GM12864 (cell line): ENCODE data around the gene FAM193A.

Experiments used
- DNase-seq: peaks from one replicate; pipeline ENCODE4 v3.0.0-alpha.2; 2011; ENCODE audit warnings: low read depth
- H3K4me3 ChIP-seq: 2 replicates; pipeline ENCODE4 v1.5.1; 2011; ENCODE audit warnings: mild to moderate bottlenecking, low read depth, low read length, control low read depth
- CTCF ChIP-seq: IDR thresholded peaks from 2 replicates; pipeline ENCODE4 v1.5.1; 2011; ENCODE audit warnings: low read depth, mild to moderate bottlenecking, moderate library complexity, low read length, control low read depth, inconsistent platforms; ENCODE audit errors: missing control alignments

The FAM193A gene

DNA sequence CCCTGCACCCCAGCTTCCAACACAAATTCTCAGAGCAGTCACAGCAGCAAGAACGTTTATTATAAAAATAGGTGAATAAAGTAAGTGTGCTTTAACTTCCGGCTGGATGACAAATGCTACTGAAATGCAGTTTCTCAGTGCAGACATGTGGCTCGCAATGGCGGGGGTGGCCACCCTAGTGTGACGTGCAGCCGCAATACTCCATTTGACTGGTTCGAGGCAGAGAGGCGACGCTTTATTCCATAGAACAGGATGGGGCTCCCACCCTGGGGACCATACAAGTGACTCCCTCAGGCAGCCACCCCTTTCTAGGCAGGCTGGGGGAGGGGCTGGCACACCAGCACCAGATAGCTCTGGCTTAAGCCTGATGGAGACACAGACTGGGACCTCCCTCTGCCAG lies 205.2 kb downstream of the FAM193A start:
- no peak for DNase-seq

DNA sequence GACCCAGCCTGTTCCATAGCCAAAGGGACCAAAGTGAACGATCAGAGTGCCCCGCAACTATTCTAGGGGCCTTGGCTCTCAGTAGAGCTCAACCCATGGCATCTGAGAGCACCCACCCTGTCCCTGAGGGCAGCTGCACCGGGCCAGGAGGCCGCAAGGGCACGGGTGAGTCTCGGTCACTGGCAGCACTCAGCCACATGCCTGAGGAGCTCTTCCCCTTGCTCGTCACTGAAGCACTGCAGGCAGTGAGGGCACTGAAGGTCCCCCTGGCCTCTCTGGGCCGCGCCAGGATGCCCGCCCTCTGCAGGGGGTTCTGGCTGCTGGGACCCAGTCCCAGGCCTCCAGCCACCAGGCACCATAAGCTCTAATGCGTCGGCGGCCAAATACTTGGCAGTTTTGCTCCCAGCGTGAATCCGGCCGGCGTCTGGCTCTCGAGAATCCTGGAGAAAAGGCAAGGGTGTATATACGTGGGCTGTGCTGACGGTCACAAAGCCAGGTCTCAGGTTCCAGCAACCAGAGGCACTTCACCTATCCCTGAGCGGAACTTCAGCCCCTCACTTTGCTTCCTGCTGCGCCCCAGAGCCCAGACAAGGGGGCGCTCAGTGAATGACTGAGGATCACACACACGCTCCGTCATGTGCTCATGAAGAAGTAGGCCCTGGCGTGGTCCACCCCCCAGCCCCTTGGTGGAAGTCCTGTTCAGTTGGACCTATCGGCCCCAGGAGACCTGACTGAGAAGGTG lies 205.8 kb downstream of the FAM193A start:
- H3K4me3 ChIP-seq: no peak overlapping the region
- TF ChIP-seq CTCF: no peak
- DNase-seq: no peak

More for the DNA sequence above, 205.2 kb downstream of the FAM193A start:
- no peak overlapping the region for H3K4me3 ChIP-seq
- no peak for TF ChIP-seq CTCF

GRCh38 chr4:2742823-2743517 lies 206.5 kb downstream of the FAM193A start:
- no peak overlapping the region for H3K4me3 ChIP-seq
- no peak for DNase-seq

DNA sequence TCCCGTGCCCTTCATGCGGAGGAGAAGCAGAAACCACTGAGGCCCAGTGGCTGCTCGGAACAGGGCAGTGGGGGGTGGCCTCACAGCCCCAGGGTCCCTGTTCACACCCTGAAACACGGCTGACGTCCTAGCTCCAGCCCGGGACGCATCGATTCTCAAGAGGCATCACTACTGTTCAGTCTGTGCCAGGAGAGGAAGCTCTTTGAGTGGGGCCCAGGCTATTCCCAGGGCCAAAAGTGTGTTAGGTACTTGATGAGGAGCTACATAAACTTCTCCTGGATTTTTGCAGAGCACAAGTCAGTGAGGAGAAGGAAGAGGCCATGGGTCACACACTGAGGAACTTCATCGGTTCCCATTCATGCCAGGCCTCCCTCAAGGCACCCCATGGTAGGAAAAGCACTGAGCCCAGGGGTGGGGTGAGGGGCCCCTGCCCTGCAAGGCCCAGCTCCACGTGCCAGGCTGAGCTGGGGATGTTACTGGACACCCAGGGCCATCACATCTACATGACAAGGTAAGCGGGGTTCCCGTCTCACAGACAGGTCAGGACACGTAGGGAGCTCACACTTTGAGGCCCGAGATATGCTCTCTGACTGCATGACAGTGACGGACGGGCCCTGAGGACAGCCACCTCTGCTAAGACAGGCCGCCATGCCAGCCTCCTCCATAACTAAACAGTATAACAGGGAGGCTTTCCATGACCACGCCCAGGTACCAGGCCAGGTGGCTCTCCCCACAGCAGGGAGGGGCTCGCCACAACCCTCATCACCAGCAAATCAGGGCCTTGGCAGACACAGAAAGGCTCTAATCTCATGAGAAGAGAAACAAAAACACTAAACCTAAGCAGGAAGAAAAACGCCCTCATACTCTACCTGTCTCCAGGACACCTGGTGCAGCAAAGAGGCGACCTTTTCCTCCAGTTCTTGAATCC lies 207.3 kb downstream of the FAM193A start:
- no peak overlapping the region for H3K4me3 ChIP-seq
- TF ChIP-seq CTCF: no peak
- DNase-seq: no peak

More at GRCh38 chr4:2742823-2743517, 206.5 kb downstream of the FAM193A start:
- no peak for TF ChIP-seq CTCF

DNA sequence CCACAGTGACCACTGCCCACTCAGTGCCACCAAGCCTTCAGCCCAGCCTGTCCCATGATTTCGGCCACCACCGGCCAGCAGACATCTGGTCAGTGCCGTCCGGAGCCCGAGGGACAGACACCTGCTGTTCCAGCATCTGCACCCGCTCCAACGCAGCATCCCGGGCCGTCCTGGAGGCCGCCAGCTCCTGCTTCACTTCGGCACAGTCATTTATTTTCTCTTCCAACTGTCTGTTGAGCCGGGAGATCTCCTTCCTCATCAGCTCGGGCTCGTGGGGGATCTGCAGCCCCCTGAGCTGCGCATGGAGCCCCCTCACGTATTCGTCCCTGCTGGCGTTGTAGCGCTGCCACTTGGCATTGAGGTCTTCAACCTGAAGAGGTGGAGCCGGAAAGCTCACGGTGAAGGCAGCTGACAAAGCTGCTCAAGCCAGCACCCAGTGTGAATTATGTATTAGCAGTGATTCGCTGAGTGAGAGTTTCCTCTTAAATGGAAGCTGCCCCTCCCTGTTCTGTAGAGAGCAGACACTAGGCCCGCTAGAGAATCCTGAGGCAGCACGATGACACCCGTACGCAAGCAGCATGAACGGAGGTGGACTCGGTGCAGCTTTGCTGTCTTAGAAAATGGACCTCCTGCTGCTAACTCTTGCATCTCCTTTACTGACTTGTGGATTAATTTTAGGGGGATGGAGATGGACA lies 208.3 kb downstream of the FAM193A start:
- no peak for TF ChIP-seq CTCF
- DNase-seq: no peak
- H3K4me3 ChIP-seq: no peak overlapping the region

DNA sequence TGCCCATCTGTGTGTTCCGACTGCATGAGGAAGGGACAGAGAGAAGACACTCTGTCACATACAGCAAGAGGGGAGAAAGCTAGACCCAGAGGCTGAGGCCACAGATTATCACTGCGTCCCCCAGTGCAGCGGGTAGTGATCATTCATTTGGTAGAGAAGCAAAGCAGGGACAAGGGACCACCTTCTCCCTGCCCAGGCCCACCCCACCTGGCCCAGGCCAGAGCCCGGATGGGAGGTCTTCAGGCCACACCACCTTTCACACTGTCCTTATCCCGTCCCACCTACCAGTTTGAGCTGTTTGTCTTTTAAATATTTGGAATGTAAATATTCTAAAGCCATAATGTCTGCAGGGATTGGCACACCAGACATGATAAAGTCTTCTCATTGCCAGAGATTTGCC lies 209.1 kb downstream of the FAM193A start:
- DNase-seq: no peak
- H3K4me3 ChIP-seq: peak overlapping the region; percentile 23; the same call in 1 of the 2 replicates
- TF ChIP-seq CTCF: no peak
